WERI-Rb-1 (cell line): Measurements from ENCODE around the gene RERE.
A peak's percentile ranks its signal among the peaks of the same experiment; 100 is the strongest.

ENCODE experiments used
- DNase-seq: peaks from one replicate; pipeline ENCODE4 v3.0.0-alpha.2; 2020
- H3K27ac ChIP-seq: fragments of 250-450 bp; sonication (Bioruptor Pico); 2 replicates; pipeline ENCODE4 v1.5.1; 2020; ENCODE audit warnings: mild to moderate bottlenecking, moderate library complexity
- H3K27me3 ChIP-seq: fragments of 250-450 bp; sonication (Bioruptor Pico); 2 replicates; pipeline ENCODE4 v1.5.1; 2021; ENCODE audit warnings: mild to moderate bottlenecking, low read depth, moderate library complexity; ENCODE audit not compliant: insufficient read depth, severe bottlenecking
- H3K36me3 ChIP-seq: fragments of 250-450 bp; sonication (Bioruptor Pico); 2 replicates; pipeline ENCODE4 v1.5.1; 2020; ENCODE audit warnings: mild to moderate bottlenecking, moderate library complexity
- H3K4me3 ChIP-seq: 2 replicates; pipeline ENCODE4 v1.5.1; 2011; ENCODE audit warnings: low read depth, mild to moderate bottlenecking, control low read depth, low read length
- H3K9me3 ChIP-seq: fragments of 250-450 bp; sonication (Bioruptor Pico); 2 replicates; pipeline ENCODE4 v1.5.1; 2021; ENCODE audit warnings: mild to moderate bottlenecking, moderate library complexity; ENCODE audit not compliant: severe bottlenecking
- TF ChIP-seq, protein P1 (sequence below): IDR thresholded peaks from 2 replicates; pipeline ENCODE4 v1.5.1; 2011; ENCODE audit warnings: low read depth, mild to moderate bottlenecking, control low read depth, inconsistent platforms, low read length

The RERE gene

DNA sequence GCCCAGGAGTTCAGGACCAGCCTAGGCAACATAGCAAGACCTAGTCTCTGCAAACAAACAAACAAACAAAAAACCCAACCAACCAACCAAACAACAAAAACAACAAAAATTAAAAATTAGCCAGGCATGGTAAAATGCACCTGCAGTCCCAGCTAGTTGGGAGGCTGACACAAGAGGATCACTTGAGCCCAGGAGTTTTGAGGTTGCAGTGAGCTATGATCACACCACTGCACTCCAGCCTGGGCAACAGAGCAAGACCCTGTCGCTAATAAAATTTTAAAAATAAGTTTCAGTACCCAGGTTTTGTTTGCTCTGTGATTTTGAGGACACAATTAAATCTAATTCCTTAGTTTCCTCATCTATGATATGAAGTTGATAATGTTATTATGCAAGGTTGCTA lies 298.3 kb downstream of the RERE start:
- Histone ChIP-seq H3K27me3 (no peaks in the 10 kb centered on the region), H3K27ac (peak overlapping the region; percentile 85), H3K36me3 (peaks cover 31% of the 10 kb centered on the region), H3K9me3 (no peaks in the 10 kb centered on the region), H3K4me3 (no peak overlapping the region)
- TF ChIP-seq, protein P1, sequence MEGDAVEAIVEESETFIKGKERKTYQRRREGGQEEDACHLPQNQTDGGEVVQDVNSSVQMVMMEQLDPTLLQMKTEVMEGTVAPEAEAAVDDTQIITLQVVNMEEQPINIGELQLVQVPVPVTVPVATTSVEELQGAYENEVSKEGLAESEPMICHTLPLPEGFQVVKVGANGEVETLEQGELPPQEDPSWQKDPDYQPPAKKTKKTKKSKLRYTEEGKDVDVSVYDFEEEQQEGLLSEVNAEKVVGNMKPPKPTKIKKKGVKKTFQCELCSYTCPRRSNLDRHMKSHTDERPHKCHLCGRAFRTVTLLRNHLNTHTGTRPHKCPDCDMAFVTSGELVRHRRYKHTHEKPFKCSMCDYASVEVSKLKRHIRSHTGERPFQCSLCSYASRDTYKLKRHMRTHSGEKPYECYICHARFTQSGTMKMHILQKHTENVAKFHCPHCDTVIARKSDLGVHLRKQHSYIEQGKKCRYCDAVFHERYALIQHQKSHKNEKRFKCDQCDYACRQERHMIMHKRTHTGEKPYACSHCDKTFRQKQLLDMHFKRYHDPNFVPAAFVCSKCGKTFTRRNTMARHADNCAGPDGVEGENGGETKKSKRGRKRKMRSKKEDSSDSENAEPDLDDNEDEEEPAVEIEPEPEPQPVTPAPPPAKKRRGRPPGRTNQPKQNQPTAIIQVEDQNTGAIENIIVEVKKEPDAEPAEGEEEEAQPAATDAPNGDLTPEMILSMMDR, result no peak
- DNase-seq, result no peak

DNA sequence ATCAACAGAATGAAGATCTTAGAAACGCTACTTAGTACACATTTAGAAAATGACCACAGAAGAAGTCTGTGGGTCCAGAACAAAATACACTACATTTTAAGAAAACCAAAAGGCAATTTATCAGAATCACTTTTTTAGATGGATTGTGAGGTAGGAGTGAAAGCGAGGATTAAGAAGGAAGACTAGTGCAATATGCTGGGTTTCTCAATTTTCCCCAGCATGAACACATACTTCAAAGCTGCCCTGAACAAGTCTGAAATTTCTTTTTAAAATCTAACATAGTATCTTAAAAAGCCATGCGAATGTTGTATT lies 299.0 kb downstream of the RERE start:
- H3K27ac ChIP-seq, result peak overlapping the region; percentile 85
- no peak for DNase-seq
- H3K27me3 ChIP-seq, result no peaks in the 10 kb centered on the region
- TF ChIP-seq, protein P1, result no peak
- H3K36me3 ChIP-seq, result peaks cover 35% of the 10 kb centered on the region
- H3K4me3 ChIP-seq, result no peak overlapping the region
- no peaks in the 10 kb centered on the region for H3K9me3 ChIP-seq

DNA sequence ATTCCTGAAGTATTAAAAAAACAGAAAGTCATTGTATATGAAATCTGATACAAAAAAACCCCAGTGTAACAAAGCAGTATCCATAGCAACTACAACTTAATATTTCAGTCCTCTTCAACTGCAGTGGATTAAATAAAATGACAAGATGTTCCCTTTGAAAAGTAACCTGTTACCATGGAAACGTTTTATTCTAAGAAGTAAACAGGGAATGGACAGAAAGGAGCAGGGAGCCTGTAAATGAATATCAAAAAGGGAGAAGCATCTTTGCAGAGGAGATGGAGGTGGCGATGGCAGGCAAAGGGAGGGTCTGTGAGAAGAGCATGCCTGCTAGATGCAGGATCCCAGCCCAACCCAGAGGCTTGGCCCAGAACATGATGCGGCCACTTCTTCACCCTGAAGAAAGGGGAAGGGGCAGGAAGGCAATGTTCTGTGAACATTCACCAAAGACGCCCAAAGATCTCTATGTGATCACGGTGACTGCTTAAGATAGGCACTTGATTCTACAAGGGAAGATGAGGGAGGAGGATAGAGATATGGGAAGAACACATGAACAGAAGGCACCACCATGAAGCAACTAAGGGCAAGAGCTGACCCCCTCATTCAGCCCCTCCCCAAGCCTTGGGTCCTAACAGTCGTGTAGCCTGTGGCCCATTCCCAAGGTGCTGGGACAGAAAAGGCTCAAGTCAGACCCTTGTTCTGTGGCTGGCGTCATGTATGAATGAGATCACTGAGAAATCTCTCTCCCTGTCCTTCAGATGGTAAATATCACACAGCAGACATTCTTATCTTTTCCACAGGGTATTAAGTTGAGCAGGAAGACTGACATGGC lies 299.6 kb downstream of the RERE start:
- TF ChIP-seq, protein P1, result no peak
- peak; percentile 66 for DNase-seq
- peak overlapping the region; percentile 85 for H3K27ac ChIP-seq

DNA sequence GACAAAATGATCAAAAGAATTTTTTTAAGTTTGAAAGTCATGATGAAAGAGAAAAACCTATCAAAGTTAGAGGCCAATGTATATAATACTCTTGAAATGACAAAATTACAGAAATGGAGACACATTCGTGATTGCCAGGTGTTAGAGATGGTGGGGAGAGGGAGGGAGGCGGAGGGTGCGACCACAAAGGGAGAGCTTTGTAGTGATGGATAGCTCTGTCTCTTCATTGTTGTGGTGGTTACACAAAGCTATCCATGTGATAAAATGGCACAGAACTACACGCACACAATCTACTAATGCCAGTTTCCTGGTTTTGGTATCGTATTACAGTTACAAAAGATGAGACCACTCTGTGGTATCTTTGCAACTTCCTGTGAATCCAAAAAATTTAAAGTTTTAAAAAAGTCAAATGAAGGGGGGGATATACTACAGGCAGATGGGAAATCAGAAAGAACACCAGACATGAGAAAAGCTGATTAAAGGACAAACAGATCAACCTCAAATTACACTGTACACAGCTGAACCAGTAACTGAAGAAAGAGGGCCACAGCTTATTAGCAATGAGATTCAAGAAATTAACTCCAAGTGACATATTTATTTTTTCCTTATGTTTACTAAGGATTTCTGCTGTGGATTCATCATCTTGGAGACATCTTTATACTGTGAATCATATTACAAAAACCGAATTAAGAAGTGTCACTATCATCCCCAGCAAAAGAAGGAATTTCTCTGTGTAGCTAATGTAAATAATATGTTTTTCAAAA lies 300.5 kb downstream of the RERE start:
- Histone ChIP-seq H3K36me3 (peaks cover 32% of the 10 kb centered on the region), H3K27ac (peak overlapping the region; percentile 85), H3K9me3 (no peaks in the 10 kb centered on the region), H3K4me3 (peak overlapping the region; percentile 22), H3K27me3 (no peaks in the 10 kb centered on the region)
- peak; percentile 87 for DNase-seq
- TF ChIP-seq, protein P1, result no peak

More for the DNA sequence above, 299.6 kb downstream of the RERE start:
- Histone ChIP-seq H3K4me3 (peak overlapping the region; percentile 22), H3K36me3 (peaks cover 33% of the 10 kb centered on the region), H3K27me3 (no peaks in the 10 kb centered on the region), H3K9me3 (no peaks in the 10 kb centered on the region)

DNA sequence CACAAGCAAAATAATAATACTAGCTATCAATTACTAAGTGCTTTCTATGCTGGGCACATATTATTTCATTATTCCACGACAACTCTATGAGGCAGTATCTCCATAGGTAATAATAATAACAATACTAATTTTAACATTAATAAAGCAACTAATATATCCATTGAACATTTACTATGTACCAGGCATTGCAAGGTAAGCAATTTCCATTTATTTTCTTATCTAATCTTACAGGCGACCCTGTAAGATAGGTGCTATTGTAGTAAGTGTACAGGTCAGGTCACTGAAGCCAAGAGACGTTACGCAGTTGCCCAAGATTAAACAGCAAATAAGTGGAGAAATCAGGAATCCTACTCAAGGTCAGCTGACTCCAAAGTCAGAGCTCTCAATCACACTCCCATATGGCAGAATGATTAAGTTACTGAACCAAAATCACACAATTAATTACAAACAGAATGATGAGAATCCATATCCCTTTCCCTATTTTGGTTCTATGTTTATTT lies 301.1 kb downstream of the RERE start:
- Histone ChIP-seq H3K27me3 (no peaks in the 10 kb centered on the region), H3K36me3 (peaks cover 27% of the 10 kb centered on the region), H3K4me3 (peak overlapping the region; percentile 17), H3K27ac (peak overlapping the region; percentile 85), H3K9me3 (no peaks in the 10 kb centered on the region)
- peak; percentile 19 for DNase-seq
- TF ChIP-seq, protein P1, result no peak
